ENCODE results near the gene RUSC1.
"Not testable (repeated sequence)": the region's sequence is repeated elsewhere in the genome, so short reads cannot be mapped to it uniquely, and the experiment has no call there.

Gene RUSC1

GRCh38 chr1:155320661-155321617 lies at the start of gene RUSC1:
Gene RUSC1, plus strand, starts transcription at chr1:155320894. Its CDS starts 880 bp downstream, at chr1:155321774.
- no peak for DNase-seq

- DNase-seq = peak; percentile 71
These were observed 48.0 kb upstream of the RUSC1 start for GRCh38 chr1:155272466-155273342.

GRCh38 chr1:155273343-155274245 lies 47.1 kb upstream of the RUSC1 start, which contains the start of gene CLK2:
Gene CLK2, minus strand, starts transcription at chr1:155273504. Its CDS starts 2,527 bp downstream, at chr1:155270977.
- DNase-seq = peak; percentile 98

- DNase-seq = peak; percentile 99
These were observed 43.4 kb upstream of the RUSC1 start, which contains the start of gene HCN3 for GRCh38 chr1:155277070-155277901. Gene HCN3, plus strand, starts transcription at chr1:155277463. Its CDS starts 128 bp downstream, at chr1:155277591.

- peak; percentile 73 for DNase-seq
These were observed 42.6 kb upstream of the RUSC1 start for GRCh38 chr1:155277902-155278688.

GRCh38 chr1:155278689-155279160 lies 42.0 kb upstream of the RUSC1 start:
- no peak for DNase-seq

GRCh38 chr1:155279268-155279667 lies 41.4 kb upstream of the RUSC1 start:
- no peak for DNase-seq

GRCh38 chr1:155282488-155283091 lies 38.1 kb upstream of the RUSC1 start:
- no peak for DNase-seq

GRCh38 chr1:155284476-155284875 lies 36.2 kb upstream of the RUSC1 start:
- DNase-seq = no peak

- DNase-seq = no peak
These were observed 35.6 kb upstream of the RUSC1 start for GRCh38 chr1:155285063-155285462.

- no peak for DNase-seq
These were observed 35.1 kb upstream of the RUSC1 start for GRCh38 chr1:155285631-155286044.

GRCh38 chr1:155286544-155286943 lies 34.1 kb upstream of the RUSC1 start:
- DNase-seq = no peak

GRCh38 chr1:155287987-155288543 lies 32.6 kb upstream of the RUSC1 start:
- no peak for DNase-seq

GRCh38 chr1:155291006-155291405 lies 29.7 kb upstream of the RUSC1 start:
- not testable (repeated sequence) for DNase-seq

- no peak for DNase-seq
These were observed 27.5 kb upstream of the RUSC1 start for GRCh38 chr1:155293086-155293749.

GRCh38 chr1:155294520-155295182 lies 26.0 kb upstream of the RUSC1 start:
- no peak for DNase-seq

- DNase-seq = no peak
These were observed 25.3 kb upstream of the RUSC1 start for GRCh38 chr1:155295183-155295941.

GRCh38 chr1:155295942-155296267 lies 24.8 kb upstream of the RUSC1 start:
- no peak for DNase-seq

All from NCI-H1092 (cell line).